ENCODE results near the gene TMF1.

DNA sequence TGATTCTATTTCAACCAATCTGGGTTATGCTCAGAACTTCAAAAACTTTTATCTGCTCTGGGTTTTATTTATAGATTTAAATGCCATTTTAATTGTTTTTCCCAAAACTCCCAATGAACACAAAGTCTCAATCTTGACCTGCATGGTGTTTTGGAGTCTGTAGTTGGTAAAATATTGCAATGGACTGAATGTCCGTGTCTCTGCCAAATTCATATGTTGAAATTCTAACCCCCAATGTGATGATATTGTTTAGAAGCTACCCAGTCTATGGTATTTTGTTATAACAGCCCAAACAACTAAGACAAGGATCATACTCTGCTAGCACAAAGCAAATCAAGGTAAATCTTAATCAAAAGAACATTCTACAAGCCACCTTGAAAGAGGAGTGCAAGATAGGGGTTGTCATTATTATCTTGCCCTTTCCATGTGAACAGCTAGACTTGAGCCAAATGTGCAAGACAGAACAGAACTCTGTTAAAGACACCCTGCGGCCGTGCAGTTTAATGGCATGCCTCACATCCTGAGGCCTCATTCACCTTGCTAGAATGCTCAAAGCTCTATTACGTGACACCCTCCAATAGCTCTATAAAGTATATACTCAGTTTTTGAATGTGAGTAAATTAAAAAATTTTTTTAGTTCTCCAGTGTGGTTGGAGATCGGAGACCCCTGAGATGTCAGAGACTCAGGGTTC lies 46.2 kb downstream of the TMF1 start:
- TF ChIP-seq, protein P1, sequence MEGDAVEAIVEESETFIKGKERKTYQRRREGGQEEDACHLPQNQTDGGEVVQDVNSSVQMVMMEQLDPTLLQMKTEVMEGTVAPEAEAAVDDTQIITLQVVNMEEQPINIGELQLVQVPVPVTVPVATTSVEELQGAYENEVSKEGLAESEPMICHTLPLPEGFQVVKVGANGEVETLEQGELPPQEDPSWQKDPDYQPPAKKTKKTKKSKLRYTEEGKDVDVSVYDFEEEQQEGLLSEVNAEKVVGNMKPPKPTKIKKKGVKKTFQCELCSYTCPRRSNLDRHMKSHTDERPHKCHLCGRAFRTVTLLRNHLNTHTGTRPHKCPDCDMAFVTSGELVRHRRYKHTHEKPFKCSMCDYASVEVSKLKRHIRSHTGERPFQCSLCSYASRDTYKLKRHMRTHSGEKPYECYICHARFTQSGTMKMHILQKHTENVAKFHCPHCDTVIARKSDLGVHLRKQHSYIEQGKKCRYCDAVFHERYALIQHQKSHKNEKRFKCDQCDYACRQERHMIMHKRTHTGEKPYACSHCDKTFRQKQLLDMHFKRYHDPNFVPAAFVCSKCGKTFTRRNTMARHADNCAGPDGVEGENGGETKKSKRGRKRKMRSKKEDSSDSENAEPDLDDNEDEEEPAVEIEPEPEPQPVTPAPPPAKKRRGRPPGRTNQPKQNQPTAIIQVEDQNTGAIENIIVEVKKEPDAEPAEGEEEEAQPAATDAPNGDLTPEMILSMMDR (conservative IDR thresholded peaks at IDR 0.05; ENCODE audit: low read depth in 2 of 2): no peak
- TF ChIP-seq EZH2phosphoT487 (IDR thresholded peaks at IDR 0.05; ENCODE audit: unreplicated experiment) (no peak), POLR2AphosphoS5 (IDR thresholded peaks at IDR 0.05; ENCODE audit: low read depth) (no peak)
- TF ChIP-seq, protein P2, sequence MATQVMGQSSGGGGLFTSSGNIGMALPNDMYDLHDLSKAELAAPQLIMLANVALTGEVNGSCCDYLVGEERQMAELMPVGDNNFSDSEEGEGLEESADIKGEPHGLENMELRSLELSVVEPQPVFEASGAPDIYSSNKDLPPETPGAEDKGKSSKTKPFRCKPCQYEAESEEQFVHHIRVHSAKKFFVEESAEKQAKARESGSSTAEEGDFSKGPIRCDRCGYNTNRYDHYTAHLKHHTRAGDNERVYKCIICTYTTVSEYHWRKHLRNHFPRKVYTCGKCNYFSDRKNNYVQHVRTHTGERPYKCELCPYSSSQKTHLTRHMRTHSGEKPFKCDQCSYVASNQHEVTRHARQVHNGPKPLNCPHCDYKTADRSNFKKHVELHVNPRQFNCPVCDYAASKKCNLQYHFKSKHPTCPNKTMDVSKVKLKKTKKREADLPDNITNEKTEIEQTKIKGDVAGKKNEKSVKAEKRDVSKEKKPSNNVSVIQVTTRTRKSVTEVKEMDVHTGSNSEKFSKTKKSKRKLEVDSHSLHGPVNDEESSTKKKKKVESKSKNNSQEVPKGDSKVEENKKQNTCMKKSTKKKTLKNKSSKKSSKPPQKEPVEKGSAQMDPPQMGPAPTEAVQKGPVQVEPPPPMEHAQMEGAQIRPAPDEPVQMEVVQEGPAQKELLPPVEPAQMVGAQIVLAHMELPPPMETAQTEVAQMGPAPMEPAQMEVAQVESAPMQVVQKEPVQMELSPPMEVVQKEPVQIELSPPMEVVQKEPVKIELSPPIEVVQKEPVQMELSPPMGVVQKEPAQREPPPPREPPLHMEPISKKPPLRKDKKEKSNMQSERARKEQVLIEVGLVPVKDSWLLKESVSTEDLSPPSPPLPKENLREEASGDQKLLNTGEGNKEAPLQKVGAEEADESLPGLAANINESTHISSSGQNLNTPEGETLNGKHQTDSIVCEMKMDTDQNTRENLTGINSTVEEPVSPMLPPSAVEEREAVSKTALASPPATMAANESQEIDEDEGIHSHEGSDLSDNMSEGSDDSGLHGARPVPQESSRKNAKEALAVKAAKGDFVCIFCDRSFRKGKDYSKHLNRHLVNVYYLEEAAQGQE (IDR thresholded peaks at IDR 0.05; ENCODE audit: unreplicated experiment): no peak

Measured in GM23338 (cell line).